ENCODE measurements around the gene MDP1.
"Not testable (repeated sequence)": the region's sequence is repeated elsewhere in the genome, so short reads cannot be mapped to it uniquely, and the experiment has no call there.

MDP1 gene

DNA sequence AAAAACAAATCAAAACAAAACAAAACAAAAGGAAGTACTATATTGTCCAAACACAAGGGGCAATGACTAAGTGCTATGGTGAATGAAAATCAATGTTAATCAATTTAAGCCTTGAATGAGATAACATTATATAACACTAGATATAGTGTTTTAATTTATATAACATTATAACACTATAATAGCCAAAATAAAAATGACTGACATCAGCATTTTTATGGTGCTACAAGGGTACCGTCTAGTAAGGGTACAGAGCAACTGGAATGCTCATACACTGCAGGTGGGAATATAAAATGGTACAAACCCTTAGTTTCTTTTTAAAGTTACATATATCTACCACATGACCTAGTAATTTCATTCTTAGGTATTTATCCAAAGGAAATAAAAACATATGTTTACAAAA lies 10.6 kb upstream of the MDP1 start:
- no peak for DNase-seq

DNA sequence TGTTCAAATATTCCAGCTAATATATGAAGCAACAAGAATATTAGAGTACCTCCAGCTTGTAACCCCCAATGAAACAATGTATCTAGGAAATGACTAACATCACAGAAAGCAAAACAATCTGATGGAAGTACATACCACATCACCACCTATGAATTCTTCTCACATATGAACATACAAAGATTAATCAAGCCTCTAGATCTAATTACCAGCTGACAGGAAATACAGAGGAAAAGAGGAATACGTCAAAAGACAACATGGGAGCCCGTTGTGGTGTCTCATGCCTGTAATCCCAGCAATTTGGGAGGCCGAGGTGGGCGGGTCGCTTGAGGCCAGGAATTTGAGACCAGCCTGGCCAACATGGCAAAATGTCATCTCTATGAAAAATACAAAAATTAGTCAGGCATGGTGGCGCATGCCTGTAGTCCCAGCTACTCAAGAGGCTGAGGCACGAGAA lies 8.8 kb upstream of the MDP1 start:
- no peak for DNase-seq

DNA sequence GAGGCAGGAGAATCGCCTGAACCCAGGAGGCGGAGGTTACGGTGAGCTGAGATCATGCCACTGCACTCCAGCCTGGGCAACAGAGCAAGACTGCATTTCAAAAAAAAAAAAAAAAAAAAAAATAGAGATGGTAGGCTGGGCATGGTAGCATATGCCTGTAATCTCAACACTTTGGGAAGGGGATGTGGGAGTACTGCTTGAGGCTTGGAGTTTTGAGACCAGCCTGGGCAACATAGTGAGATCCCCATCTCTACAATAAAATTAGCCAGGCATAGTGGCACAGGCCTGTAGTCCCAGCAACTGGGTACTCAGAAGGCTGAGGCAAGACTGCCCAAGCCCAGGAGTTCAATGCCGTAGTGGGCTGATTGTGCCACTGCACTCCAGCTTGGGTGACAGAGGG lies 7.1 kb upstream of the MDP1 start:
- not testable (repeated sequence) for DNase-seq

DNA sequence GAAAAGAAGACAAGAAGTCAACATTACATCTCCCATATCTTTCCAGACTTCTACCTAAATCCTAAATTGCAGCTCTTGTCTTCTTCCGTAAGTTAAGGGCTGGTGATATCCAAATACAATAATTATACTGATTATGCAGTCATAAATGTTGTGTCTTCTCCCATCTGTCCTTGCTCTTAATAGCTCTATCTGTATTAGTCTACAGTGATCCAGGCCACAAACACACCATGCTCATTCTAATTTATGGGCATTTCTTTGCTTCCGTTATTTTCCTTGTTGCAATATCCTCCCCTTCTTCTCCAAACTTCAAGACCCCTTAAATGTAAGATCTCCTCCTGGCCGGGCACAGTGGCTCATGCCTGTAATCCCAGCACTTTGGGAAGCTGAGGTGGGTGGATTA lies 3.7 kb upstream of the MDP1 start:
- DNase-seq, result no peak

DNA sequence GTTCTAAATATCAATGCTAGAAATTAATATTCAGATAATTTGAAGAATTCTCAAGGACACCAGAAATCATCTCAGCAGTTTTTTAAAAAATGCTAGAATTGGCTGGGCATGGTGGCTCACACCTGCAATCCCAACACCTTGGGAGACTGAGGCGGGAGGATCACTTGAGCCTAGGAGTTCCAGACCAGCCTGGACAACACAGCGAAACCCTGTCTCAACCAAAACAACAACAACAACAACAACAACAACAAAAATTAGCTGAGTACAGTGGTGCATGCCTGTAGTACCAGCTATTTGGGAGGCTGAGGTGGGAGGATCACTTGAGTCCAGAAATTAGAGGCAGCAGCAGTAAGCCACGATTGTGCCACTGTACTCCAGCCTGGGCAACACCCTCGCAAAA lies 3.2 kb upstream of the MDP1 start:
- no peak for DNase-seq

DNA sequence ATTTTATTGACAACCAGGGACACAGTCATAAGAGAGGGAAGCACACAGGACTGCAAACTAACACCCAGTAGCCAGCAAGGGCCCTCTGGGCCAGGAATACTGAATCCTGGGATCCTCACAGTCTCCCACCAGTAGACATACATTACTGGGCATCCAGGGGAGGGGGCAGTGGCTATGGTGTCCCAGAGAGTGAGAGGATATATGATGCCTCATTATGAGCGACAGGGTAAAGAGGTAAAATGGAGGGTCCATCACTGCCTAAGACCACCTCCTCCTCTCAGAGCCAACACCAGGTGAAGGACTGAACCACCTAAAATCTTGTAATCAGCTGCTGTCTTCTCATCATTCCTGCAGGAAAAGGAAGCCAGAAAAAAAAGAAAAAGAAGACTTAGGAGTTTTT lies 1.0 kb upstream of the MDP1 start:
- DNase-seq, result not testable (repeated sequence)

DNA sequence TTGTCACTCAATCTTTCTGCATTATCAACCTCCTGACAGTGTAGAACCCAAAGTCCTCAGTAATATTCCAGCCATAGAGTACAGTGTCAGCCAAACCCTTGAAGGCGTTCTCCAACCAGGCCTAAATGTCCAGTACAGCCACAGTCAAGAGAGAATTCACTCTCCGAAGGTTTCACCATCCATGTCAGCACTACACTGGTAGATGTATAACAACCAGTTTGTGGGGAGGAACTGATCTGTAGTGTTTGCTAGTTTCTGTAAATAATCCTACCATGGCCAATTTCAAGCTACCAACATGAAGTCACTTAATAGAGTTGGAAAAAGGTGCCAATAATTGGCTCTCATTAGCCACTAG lies 456 bp upstream of the MDP1 start:
- no peak for DNase-seq

DNA sequence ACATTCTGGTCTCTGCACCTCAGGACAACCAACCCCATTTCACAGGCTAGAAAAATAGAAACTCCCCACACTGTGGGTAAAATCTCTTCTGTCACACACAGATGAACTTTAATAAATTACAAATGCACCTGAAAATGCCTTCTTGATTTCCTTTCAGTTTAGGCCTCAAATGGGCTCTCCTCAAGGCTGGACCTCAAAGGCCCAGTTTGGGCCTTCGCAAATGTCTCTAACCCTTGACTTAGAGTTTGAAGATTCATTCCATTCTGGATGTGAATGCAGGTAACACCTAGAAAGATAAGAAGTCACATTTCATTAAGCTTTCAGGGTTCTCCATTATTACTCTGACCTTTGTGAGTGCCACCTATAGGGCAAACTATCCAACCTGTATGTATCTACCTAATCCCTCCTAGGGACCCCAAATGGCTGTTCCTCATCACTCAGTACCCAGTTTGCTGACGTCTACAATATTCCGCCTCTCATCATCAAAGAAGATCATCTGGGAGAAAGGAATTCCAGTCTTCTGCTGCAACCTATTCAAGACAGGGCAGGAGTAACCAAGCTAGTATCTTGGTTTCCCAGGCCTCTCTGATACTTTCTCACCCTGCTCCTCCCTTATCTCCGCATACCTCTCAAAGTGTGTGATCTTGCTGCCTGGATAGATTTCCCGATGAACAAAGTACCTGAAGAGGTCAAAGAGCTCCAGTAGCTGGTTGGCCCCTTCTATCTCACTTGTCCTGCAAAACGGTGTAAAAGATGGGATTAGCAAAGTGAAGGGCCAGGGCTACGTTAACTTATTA lies 1.8 kb downstream of the MDP1 start:
- no peak for DNase-seq

DNA sequence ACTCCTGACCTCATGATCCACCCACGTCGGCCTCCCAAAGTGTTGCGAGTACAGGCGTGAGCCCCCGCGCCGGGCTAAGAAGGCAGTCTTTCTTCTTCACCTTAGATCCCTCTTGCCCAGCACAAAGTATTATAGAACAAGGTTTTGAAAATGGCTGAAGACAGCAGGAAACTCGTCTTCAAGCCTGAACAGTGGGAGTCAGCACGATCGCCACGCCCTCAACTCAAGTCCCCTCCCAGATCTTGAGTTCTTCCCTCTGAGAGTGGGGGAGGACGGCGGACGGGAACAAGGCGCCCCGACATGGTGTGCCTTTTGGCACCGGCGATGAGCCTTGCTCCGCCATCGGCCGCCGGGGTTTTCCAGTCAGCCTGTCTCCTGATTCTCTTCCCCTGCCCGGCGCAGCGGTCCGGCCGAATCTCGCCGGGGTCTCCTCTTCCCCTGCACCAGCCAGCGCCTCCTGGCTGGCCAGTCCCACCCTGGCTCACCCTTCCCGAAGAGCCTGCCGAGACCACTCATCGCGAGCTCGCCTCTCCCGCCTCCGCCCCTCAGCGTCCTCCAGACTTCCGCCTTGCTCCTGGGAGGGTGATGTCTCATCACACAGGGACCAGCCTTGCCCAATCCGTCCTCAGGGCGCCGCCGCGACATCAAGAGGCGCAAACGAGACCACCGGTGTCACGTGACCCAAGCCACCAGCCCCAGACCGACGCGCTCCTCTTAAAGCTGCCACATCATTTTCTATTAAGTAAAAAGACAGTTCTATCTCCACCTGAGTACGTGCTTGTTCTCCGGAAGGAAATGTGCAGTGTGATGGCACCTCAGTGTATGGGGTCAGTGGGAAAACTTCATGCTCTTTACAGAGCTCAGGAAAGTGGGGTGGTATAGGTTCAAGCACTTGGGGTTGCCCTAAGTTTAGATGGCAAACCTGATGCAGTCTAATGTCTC lies 2.7 kb downstream of the MDP1 start, which contains the start of gene CHMP4A:
Gene CHMP4A, minus strand, starts transcription at position 565 of the 942 bp plus-strand sequence. Its CDS starts 49 bp downstream, at position 516.
- DNase-seq, result peak; percentile 97 to 99

DNA sequence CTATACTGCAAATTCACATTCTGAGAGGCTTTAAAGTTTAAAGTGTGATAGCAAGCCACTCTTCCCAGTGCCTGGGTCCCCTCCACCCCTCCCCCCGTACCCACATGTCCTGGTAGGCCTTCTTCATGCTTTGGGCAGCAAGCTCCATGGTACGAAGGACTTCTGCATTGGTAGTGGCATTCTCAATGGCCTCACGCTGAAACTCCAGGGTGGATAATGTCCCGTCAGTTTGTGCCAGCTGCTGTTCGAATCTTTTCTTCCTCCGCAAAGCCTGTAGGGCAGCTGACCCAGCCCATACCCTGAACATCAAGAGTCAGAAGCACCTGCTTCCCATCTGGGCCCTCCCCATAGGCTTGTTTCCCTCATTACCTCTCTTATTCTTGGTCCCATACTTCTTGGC lies 4.6 kb downstream of the MDP1 start:
- no peak for DNase-seq

DNA sequence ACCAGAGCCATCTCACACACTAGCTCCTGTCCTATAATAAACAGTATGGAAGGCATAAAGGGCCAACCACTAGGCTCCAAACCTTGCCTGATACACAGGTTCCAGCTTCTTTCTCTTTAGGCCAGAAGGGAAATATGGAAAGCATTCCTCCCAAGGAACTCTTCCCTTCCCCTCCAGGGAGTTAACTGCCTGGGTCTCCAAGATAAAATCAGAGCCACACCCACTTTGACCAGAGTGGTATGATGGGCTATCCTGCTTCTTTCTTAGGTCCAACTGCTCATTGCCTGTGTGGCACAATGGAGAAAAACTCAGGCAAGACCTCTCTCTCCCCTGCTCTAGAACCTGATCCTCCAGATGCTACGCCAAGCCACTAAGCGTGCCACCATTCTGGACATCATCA lies 8.2 kb downstream of the MDP1 start:
- no peak for DNase-seq

DNA sequence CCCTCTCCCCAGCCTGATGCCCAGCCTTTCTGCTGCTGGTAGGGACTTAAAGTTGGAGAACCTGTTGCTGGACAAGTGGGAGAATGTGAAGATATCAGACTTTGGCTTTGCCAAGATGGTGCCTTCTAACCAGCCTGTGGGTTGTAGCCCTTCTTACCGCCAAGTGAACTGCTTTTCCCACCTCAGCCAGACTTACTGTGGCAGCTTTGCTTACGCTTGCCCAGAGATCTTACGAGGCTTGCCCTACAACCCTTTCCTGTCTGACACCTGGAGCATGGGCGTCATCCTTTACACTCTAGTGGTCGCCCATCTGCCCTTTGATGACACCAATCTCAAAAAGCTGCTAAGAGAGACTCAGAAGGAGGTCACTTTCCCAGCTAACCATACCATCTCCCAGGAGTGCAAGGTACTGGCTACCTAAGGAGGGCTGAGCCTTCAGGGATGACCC lies 8.7 kb downstream of the MDP1 start:
- DNase-seq, result no peak

DNA sequence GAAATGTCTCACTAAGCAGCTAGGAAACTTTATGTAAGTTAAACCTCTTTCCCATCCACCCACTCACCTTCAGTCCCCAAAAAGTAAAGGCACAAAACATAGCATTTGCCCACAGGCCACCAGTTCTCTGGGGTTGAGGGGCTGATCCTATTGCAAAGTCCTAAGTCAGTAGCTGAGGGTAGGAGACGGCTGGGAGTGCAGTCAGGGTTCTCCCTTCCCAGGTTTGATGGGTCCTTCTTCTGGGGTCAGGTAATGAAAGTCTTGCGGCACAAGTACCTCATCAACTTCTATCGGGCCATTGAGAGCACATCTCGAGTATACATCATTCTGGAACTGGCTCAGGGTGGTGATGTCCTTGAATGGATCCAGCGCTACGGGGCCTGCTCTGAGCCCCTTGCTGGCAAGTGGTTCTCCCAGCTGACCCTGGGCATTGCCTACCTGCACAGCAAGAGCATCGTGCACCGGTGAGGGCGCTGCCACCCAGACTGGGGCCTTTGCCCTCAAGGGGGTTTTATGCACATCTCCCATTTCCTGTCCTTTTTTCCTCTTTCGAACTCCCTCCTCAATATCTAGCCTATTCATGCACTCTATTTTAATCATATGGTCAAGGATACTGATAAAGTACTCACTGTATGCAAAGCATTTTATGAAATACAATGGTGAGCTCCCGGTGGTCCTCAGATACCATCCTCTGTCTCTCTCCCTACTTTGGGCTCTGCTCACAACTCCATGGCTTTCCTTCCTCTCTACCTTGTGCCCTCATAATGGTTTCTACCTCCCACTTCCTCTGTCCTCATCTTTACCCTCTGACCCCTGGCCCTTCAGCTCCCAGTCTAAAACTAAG lies 9.4 kb downstream of the MDP1 start:
- DNase-seq, result no peak

DNA sequence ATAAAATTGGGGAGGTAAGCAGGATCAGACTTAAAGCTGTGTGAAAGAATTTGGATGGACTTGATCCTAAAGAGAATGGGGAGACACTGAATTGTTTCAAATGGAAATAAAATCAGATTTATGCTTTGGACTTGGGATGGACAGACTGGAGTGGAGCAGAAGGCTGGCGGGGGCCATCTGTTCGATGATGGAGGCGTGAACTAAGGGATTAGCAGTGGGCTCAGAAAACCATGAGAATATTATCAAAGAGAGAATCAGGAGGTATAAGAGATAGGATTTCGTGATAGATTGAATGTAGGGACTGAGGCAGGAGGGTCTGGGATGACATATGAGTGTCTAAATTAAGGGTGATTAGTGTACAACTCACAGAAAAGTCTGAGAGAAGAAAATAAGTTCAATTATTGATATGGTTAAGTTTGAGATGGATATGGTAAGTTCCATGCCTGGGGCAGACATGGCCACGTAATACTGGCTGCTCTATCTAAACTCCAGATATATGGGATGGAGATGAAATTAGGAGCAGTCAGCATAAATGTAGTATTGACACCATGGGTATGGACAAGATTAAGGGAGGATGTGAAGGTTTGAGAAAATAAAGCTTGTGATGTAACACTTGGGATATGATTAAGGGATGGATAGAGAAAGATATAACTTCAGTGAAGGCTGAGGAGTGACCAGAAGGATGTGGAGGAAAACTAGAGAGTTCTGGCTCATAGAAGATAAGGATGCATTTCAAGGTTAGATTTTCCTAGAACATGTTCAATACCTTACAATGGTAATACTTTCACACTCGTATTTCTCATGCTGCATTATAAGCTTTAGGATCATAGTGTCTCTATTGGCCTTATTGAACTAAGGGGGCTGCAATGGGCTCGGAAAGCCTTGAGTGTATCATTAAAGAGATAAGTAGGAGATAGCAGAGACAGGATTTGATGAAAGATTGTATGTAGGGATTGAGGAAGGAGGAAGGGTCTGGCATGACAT lies 11.4 kb downstream of the MDP1 start:
- DNase-seq, result no peak

DNA sequence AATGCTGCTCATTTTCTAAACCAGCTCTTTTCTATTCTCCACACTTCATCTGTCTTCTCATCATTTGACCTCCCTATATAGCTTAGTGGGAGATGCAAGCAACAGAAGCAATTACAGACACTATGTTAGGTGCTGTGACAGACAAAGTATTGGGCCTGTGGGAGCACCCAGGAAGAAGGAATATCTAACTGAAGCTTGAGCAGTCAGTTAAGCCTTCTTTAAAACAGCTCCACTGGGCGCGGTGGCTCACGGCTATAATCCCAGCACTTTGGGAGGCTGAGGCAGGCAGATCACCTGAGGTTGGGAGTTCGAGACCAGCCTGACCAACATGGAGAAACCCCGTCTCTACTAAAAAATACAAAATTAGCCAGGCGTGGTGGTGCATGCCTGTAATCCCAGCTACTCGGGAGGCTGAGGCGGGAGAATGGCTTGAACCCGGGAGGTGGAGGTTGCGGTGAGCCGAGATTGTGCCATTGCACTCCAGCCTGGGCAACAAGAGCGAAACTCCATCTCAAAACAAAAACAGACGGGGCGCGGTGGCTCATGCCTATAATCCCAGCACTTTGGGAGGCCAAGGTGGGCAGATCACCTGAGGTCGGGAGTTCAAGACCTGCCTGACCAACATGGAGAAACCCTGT lies 12.5 kb downstream of the MDP1 start:
- DNase-seq, result not testable (repeated sequence)

DNA sequence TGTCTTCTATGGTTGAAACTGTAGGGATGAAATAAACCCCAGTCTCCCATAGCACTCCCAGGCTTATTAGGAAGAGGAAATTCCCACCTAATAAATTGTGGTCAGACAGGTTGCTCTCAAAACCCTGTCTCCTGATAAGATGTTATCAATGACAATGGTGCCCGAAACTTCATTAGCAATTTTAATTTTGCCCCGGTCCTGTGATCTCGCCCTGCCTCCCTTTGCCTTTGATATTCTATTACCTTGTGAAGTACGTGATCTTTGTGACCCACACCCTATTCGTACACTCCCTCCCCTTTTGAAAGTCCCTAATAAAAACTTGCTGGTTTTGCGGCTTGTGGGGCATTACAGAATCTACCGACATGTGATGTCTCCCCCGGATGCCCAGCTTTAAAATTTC lies 13.3 kb downstream of the MDP1 start:
- not testable (repeated sequence) for DNase-seq

DNA sequence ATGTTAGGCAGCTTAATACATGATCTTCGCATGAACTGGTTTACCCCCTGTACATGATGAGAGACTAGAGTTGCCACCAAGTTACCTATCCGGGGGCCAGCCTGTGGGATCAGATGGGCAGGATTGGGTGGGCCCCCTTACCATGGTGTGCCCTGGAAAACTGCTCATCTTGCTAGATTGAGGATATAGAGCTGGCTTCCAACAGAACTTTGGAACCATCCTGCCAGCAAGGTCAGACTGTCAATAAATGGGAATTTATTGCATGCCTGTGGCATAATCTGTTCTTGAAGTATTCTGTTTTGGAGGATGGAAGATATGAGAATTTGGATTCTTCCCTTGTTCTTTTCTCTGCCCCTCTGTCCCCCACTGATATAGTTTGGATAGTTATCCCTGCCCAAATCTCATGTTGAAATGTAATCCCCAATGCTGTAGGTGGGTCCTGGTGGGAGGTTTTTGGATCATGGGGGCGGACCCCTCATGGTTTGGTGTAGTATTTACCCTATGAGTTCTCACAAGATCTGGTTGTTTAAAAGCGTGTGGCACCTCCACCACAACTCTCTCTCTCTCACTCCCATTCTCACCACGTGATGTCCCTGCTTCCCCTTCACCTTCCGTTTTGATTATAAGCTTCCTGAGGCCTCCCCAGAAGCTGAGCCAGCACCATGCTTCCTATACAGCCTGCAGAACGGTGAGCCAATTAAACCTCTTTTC lies 16.9 kb downstream of the MDP1 start:
- DNase-seq, result no peak

DNA sequence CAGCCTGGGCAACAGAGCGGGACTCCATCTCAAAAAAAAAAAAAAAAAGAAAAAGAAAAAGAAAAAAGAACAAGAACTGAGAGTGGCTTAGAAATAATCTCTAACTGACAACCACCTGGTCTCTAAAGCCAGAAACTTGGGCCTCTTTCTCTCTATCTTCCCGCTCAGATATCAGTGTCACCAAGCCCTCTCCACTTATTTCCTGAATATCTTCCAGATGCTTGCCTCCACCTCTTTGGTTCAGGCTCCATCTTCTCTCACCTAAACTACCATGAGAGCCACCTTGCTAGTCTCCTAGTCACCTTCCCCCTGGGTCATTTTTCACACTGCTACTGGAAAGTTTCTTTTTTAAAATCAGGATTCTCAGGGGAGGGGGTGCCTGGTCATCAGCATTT lies 18.8 kb downstream of the MDP1 start:
- DNase-seq, result no peak

DNA sequence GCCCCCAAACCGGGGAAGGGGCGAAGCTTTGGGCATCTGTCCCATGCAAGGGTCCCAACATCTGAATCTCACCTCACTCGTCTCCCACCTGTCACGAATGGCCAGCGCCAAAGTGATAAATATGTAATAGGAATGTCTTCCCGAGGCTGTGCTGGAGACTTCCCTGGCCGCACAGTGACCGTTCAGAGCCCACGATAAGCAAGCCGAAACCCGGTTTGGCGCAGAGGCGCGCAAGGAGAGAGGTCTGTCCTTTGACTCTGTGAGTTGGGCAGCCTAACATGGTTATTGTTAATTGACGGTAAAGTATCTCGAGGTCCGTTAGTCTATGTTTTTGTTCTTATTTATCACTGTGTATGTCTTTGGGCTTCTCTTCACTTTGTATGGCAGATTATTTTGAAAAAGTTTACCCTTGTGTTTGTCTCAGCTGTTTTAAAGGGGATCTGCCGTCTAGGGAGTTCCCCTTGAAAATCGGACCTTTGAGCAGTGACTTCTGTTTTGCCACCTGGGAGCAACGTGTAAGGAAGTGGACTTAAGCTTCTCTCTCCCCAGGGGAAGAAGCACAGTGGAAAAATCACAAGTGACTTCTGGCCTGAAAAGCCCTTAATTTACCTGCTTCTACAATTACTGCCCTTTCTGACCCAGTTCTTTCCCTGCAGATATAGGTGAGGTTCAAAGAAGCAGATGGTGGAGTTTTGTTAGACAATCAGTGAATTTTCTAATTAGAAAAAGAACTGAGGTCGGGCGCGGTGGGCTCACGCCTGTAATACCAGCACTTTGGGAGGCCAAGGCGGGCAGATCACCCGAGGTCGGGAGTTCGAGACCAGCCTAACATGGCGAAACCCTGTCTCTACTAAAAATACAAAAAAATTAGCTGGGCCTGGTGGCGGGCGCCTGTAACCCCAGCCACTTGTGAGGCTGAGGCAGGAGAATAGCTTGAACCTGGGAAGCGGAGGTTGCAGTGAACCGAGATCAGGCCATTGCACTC lies 19.5 kb downstream of the MDP1 start:
- no peak for DNase-seq
